T-helper 1 cell treated with Interleukin-12 subunit alpha and Interleukin-12 subunit beta and Interleukin-4 antibody, amounts not matched to agents 30 μg/mL and 1 μg/mL, for 36 hours (primary cell): Measurements from ENCODE around the gene TET3.
"Not testable (repeated sequence)": the region's sequence is repeated elsewhere in the genome, so short reads cannot be mapped to it uniquely, and the experiment has no call there.

Experiments
- H3K27ac Mint-ChIP-seq: one replicate; pipeline ENCODE4 v1.8.0; 2021; ENCODE audit warnings: mild to moderate bottlenecking, mixed read lengths
- H3K27me3 Mint-ChIP-seq: one replicate; pipeline ENCODE4 v1.8.0; 2021; ENCODE audit warnings: low read depth, mixed read lengths
- H3K36me3 Mint-ChIP-seq: one replicate; pipeline ENCODE4 v1.8.0; 2021; ENCODE audit warnings: low read depth, mixed read lengths
- H3K4me1 Mint-ChIP-seq: one replicate; pipeline ENCODE4 v1.8.0; 2021; ENCODE audit warnings: low read depth, mixed read lengths
- H3K4me3 Mint-ChIP-seq: one replicate; pipeline ENCODE4 v1.8.0; 2021; ENCODE audit warnings: mild to moderate bottlenecking, moderate library complexity, mixed read lengths
- H3K9me3 Mint-ChIP-seq: one replicate; pipeline ENCODE4 v1.8.0; 2021; ENCODE audit warnings: mixed read lengths

TET3 gene

DNA sequence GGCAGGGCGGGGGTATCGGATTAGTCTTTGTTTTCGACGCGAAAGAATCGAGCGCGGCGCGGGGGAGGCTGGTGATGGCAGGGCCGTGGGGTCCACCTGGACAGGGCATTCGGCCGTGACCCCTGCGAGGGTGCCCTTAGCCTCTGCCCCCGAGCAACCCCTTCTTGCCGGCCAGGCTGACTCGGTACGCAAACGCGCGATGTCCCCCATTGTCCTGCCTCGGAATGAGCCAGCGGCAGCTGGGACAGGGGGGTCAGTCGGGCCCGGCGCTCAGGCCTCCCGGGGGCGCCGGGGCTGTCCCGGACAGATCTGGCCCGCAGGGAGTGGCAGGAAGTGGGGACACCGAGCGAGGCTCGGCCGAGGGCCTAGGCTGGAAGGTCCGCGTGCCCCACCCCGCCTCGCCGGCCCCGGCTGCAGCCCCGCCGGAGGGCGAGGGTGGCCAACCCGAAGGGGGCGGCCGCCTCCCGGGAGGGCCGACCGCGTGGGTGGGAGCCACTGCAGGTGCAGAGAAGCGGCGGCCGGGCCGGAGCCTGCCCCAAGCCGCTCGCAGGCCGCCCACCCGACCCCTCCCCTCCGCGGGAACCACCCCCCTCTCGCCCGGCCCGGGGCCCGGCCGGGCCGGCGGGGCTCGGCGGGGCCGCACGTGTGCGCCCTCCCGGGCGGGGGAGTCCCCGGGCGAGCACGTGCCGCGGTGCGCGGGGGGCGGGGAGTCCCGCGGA lies at the start of gene TET3:
Gene TET3, plus strand, starts transcription at position 708 of the 719 bp plus-strand sequence. CDS start 1,494 bp downstream, outside the sequence.
- Mint-ChIP-seq H3K27me3 (peaks cover 38% of the 10 kb centered on the region), H3K36me3 (peaks cover 24% of the 10 kb centered on the region), H3K4me3 (peak within 1 kb of the TSS; percentile 76), H3K27ac (peak within 1 kb of the TSS; percentile 81), H3K9me3 (no peaks in the 10 kb centered on the region), H3K4me1 (peaks cover 69% of the 10 kb centered on the region)

- peaks cover 67% of the 10 kb centered on the region for H3K4me1 Mint-ChIP-seq
- H3K9me3 Mint-ChIP-seq, result no peaks in the 10 kb centered on the region
- no peaks in the 10 kb centered on the region for H3K27me3 Mint-ChIP-seq
- H3K4me3 Mint-ChIP-seq, result no peak overlapping the region
- H3K27ac Mint-ChIP-seq, result no peak overlapping the region
- H3K36me3 Mint-ChIP-seq, result peaks cover 33% of the 10 kb centered on the region
Observed at GRCh38 chr2:73935641-73936040, 49.1 kb upstream of the TET3 start.

DNA sequence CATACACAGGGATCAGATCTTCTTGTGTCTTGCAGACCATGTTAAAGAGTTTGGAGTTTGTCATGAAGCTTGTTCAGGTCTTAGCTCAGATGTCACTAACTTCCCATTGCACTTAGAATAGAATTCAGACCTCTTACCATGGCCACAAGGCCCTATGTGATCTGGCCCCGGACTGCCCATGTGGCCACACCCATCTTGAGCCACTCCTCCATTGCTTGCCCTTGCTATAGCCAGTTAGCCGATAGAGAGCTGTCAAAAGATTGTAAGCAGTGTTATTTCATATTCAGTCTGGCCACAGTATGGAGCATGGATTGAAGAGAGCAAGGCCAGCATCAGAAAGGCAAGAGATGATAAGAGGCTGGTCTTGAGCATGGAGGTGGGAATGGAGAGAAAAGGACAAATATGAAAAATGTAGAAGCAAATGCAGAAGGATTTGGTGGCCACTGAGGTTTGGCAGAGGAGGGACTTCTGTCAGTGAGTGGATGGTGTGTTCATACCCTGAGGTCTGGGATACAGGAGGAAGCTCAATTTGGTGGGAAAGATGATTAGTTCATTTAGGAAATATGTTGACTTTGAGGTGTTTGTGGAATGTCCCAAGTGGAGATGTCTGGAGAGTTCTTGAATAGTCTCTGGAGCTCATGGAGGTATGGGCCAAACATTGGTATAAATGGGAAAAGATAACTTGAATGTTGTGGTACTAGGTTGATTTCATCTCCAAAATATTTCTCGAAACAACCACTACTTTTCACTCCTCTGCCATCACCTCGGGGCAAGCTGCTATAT lies 47.4 kb upstream of the TET3 start:
- Mint-ChIP-seq H3K27me3 (no peaks in the 10 kb centered on the region), H3K9me3 (no peaks in the 10 kb centered on the region), H3K36me3 (peaks cover 40% of the 10 kb centered on the region), H3K4me1 (peaks cover 55% of the 10 kb centered on the region), H3K4me3 (no peak overlapping the region), H3K27ac (no peak overlapping the region)

- Mint-ChIP-seq H3K27ac (no peak overlapping the region), H3K27me3 (no peaks in the 10 kb centered on the region), H3K9me3 (no peaks in the 10 kb centered on the region), H3K36me3 (peaks cover 41% of the 10 kb centered on the region), H3K4me3 (no peak overlapping the region), H3K4me1 (peaks cover 52% of the 10 kb centered on the region)
Observed at GRCh38 chr2:73937899-73938298, 46.8 kb upstream of the TET3 start.

GRCh38 chr2:73938718-73939352 lies 45.9 kb upstream of the TET3 start:
- H3K27me3 Mint-ChIP-seq, result no peaks in the 10 kb centered on the region
- peaks cover 37% of the 10 kb centered on the region for H3K36me3 Mint-ChIP-seq
- no peak overlapping the region for H3K4me3 Mint-ChIP-seq
- no peaks in the 10 kb centered on the region for H3K9me3 Mint-ChIP-seq
- peaks cover 47% of the 10 kb centered on the region for H3K4me1 Mint-ChIP-seq
- no peak overlapping the region for H3K27ac Mint-ChIP-seq

DNA sequence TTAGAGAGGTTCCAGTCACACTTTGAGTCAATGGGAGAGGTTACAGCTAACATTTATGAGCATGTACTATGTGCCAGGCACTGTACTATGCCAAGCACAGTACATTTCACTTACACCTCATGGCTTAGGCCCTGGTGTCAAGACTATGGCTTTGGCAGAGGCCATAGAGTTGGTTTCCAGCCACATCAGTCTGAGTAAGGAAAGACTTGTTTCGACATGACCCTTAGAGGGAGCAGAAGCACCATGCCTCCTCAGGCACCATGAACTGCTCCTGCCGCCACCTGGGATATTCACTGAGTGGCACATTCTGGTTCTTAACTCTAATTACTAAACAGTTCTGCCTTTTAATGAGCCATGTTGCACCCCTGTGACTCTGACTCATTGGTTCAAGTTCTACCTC lies 45.3 kb upstream of the TET3 start:
- H3K4me3 Mint-ChIP-seq, result no peak overlapping the region
- H3K27ac Mint-ChIP-seq, result no peak overlapping the region
- peaks cover 39% of the 10 kb centered on the region for H3K36me3 Mint-ChIP-seq
- no peaks in the 10 kb centered on the region for H3K27me3 Mint-ChIP-seq
- peaks cover 47% of the 10 kb centered on the region for H3K4me1 Mint-ChIP-seq
- no peaks in the 10 kb centered on the region for H3K9me3 Mint-ChIP-seq

- H3K4me3 Mint-ChIP-seq, H3K27ac Mint-ChIP-seq, H3K27me3 Mint-ChIP-seq, H3K9me3 Mint-ChIP-seq: not testable (repeated sequence)
- H3K36me3 Mint-ChIP-seq, result peaks cover 45% of the 10 kb centered on the region
- peaks cover 50% of the 10 kb centered on the region for H3K4me1 Mint-ChIP-seq
Observed at GRCh38 chr2:73940066-73940465, 44.6 kb upstream of the TET3 start.

GRCh38 chr2:73942664-73943063 lies 42.0 kb upstream of the TET3 start:
- no peak overlapping the region for H3K27ac Mint-ChIP-seq
- no peaks in the 10 kb centered on the region for H3K9me3 Mint-ChIP-seq
- H3K36me3 Mint-ChIP-seq, result peaks cover 46% of the 10 kb centered on the region
- H3K4me1 Mint-ChIP-seq, result peaks cover 39% of the 10 kb centered on the region
- H3K4me3 Mint-ChIP-seq, result no peak overlapping the region
- H3K27me3 Mint-ChIP-seq, result no peaks in the 10 kb centered on the region

DNA sequence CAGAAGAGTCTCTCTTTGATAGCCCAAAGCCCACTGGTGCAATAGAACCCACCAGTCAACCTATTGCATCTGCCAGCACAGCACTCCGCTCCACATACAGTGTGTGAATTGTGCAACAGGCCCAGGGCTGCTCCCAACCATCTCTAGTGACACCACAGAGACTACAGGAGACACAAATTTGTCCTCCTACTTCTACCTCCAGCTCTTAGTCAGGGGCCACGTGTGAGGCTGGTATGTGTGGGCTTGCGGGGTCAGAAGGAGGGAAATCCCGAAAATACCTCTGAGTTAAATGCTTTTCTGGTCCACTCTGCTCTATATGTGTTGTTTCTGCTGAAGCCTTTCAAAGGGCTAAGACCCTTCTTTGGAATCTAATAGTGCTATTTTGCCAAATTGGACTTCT lies 40.0 kb upstream of the TET3 start:
- Mint-ChIP-seq H3K27me3 (no peaks in the 10 kb centered on the region), H3K4me3 (no peak overlapping the region), H3K4me1 (peaks cover 35% of the 10 kb centered on the region), H3K9me3 (no peaks in the 10 kb centered on the region), H3K36me3 (peaks cover 50% of the 10 kb centered on the region), H3K27ac (no peak overlapping the region)

DNA sequence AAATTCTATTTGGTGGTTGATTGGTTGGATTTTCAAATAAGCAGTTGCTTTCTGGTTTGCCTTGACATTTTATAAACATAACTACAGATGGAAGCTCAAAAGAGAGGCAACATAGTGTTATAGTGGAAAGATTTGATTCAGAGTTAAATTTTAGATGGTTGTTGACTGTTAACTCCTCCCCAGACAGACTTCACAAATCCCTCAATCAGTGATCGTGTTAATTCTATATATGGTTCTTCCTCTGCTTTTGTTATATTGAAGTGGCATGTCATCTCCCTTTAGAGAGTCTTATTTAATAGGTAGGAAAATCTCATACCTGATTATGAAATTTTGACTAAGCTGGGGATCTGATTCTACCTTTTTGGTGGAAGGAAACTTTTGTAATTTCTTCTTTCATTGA lies 38.5 kb upstream of the TET3 start:
- peaks cover 42% of the 10 kb centered on the region for H3K4me1 Mint-ChIP-seq
- no peak overlapping the region for H3K4me3 Mint-ChIP-seq
- H3K36me3 Mint-ChIP-seq, result peaks cover 48% of the 10 kb centered on the region
- no peaks in the 10 kb centered on the region for H3K9me3 Mint-ChIP-seq
- no peak overlapping the region for H3K27ac Mint-ChIP-seq
- no peaks in the 10 kb centered on the region for H3K27me3 Mint-ChIP-seq

DNA sequence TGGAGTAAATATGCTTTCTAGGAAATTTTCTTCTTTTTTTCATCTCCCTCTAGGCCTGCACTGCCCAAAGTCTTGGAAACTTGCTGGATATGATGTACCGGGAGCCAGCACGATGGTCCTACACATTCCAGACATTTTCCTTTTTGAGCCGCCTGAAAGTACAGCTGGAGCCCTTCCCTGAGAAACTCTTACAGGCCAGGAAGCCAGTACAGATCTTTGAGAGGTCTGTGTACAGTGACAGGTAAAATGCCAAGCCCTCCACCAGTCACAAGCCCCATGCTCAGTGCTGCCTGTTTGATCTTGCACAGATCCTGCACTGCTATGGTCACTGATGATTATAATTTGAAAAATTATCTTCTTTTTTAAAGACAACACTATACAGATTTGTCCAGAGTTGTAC lies 38.0 kb upstream of the TET3 start:
- Mint-ChIP-seq H3K4me1 (peaks cover 43% of the 10 kb centered on the region), H3K27ac (no peak overlapping the region), H3K36me3 (peaks cover 50% of the 10 kb centered on the region), H3K9me3 (no peaks in the 10 kb centered on the region), H3K4me3 (no peak overlapping the region), H3K27me3 (no peaks in the 10 kb centered on the region)

GRCh38 chr2:73947412-73948018 lies 37.2 kb upstream of the TET3 start:
- H3K4me3 Mint-ChIP-seq, result no peak overlapping the region
- H3K27me3 Mint-ChIP-seq, result no peaks in the 10 kb centered on the region
- no peaks in the 10 kb centered on the region for H3K9me3 Mint-ChIP-seq
- H3K4me1 Mint-ChIP-seq, result peaks cover 50% of the 10 kb centered on the region
- H3K36me3 Mint-ChIP-seq, result peaks cover 56% of the 10 kb centered on the region
- no peak overlapping the region for H3K27ac Mint-ChIP-seq

DNA sequence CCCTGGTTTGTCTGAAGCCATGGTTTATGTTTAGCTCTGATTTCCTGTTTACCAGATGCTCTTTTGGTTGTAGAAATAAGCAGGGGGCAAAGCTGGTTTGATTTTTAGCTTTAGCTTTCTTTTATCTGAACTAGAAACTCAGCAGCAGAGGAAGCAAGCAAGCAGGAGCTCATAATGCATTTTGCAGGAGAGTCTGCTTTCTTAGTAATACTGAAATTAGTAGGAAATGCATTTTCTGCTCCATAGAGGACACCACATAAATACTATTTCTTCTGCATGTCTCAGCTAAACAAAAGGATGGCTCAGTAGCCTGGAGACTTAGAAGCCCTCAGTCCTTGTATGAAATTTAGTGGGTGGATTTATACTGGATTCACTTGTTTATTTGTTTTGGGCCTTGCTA lies 34.9 kb upstream of the TET3 start:
- H3K4me3 Mint-ChIP-seq, result no peak overlapping the region
- H3K27ac Mint-ChIP-seq, result peak overlapping the region; percentile 28
- no peaks in the 10 kb centered on the region for H3K9me3 Mint-ChIP-seq
- peaks cover 59% of the 10 kb centered on the region for H3K36me3 Mint-ChIP-seq
- H3K4me1 Mint-ChIP-seq, result peaks cover 50% of the 10 kb centered on the region
- no peaks in the 10 kb centered on the region for H3K27me3 Mint-ChIP-seq

DNA sequence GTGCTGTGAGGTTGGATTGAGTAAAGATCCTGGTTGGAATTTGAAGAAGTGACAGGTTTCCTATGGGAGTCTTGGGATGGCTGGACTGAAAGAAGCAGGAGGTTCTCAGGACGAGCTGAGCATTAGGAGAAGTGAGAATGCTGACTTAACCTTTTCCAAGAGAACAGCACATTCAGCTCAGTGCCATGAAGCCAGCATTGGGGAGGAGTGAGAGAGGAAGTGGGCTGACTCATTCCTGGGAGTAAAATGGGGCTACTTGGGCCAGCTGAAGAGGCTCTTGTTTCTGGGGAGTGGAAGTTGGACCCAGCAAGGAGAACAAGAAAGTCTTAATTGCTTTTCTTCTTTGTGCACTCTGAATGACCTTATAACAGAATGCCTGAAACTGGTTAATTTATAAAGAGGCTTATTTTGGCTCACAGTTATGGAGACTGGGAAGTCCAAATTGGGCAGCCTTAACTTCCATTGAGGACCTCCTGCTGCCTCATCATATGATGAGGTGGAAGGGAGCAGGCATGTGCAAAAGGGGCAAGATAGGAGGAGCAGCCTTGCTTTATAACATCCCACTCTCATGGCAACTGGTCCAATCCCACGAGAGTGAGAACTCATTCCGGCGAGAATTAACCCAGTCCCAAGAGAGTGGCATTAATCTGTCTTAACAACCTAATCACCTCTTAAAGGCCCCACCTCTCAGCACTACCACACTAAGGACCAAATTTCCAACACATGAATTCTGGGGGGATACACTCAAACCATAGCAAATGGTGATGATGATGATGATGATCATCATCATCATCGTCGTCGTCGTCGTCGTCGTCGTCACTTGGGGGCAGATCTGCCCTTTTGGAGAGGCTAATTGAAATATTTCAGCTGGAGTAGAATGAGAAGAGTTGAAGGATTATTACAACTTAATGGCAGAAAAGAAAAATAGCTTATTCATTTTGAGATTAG lies 31.9 kb upstream of the TET3 start:
- Mint-ChIP-seq H3K9me3 (no peaks in the 10 kb centered on the region), H3K27ac (no peak overlapping the region), H3K4me3 (no peak overlapping the region)

More for the DNA sequence above, 31.9 kb upstream of the TET3 start:
- Mint-ChIP-seq H3K27me3 (no peaks in the 10 kb centered on the region), H3K36me3 (peaks cover 61% of the 10 kb centered on the region), H3K4me1 (peaks cover 47% of the 10 kb centered on the region)
